GM12875 (cell line): ENCODE data around the gene ABHD6.

ENCODE experiments used
- H3K4me3 ChIP-seq: one replicate; pipeline ENCODE4 v1.5.1; 2011; ENCODE audit warnings: low read depth, low read length, control low read depth
- CTCF ChIP-seq: IDR thresholded peaks from 2 replicates; pipeline ENCODE4 v1.5.1; 2011; ENCODE audit warnings: low read depth, mild to moderate bottlenecking, control low read depth, inconsistent platforms, low read length, moderate library complexity, borderline replicate concordance; ENCODE audit not compliant: insufficient read depth

Gene ABHD6

GRCh38 chr3:58250093-58250707, 12.6 kb downstream of the ABHD6 start:
- no peak for TF ChIP-seq CTCF
- no peak overlapping the region for H3K4me3 ChIP-seq

- H3K4me3 ChIP-seq: no peak overlapping the region
- TF ChIP-seq CTCF: no peak
Observed at GRCh38 chr3:58251631-58252035, 14.0 kb downstream of the ABHD6 start.

GRCh38 chr3:58254144-58254543, 16.6 kb downstream of the ABHD6 start:
- H3K4me3 ChIP-seq: no peak overlapping the region
- no peak for TF ChIP-seq CTCF

- no peak overlapping the region for H3K4me3 ChIP-seq
- TF ChIP-seq CTCF: no peak
Observed at GRCh38 chr3:58256061-58256460, 18.5 kb downstream of the ABHD6 start.

- no peak overlapping the region for H3K4me3 ChIP-seq
- TF ChIP-seq CTCF: no peak
Observed at GRCh38 chr3:58256511-58256910, 18.9 kb downstream of the ABHD6 start.

- TF ChIP-seq CTCF: no peak
- H3K4me3 ChIP-seq: no peak overlapping the region
Observed at GRCh38 chr3:58258392-58259055, 20.9 kb downstream of the ABHD6 start.

- H3K4me3 ChIP-seq: no peak overlapping the region
- TF ChIP-seq CTCF: no peak
Observed at GRCh38 chr3:58260261-58260731, 22.7 kb downstream of the ABHD6 start.
